ENCODE data around the gene ZG16.

ZG16 gene

GRCh38 chr16:29807426-29808218 is 29.6 kb downstream of the ZG16 start:
- DNase-seq, result peak in 55 of 56 donors; percentile 42 to 95 (median 82)

GRCh38 chr16:29808219-29808900 is 30.3 kb downstream of the ZG16 start:
- DNase-seq, result peak in 1 of 56 donors; percentile 14

DNA sequence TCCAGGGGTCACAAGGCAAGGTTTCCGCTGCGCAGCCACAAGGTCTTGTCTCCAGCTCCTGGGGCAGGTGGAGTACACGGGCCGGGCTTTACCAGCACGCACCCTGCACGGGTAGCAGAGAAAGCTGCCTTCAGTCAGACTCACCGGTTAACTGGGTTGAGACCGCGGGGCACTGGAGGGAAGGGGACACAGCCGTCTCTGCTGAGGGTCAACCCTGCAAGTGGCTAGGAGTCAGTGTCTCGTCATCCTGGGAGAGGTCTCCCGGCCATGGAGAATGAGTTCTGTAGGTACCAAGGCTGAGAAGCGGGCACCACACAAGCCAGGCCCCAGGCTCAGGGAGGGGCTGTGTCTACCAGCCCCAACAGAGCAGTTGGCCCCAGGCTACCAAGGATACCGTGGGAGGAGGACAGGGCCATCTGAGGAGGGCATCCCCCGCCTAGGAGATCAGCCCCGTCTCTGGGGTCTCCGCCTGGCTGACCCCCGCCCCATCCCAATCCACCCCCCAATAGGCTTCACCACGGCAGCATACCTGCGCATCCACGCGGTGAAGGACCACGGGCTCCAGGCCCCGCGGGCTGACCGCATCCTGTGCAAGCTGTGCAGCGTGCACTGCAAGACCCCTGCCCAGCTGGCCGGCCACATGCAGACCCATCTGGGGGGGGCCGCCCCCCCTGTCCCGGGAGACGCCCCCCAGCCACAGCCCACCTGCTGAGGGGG is 31.1 kb downstream of the ZG16 start:
- no peak for DNase-seq

DNA sequence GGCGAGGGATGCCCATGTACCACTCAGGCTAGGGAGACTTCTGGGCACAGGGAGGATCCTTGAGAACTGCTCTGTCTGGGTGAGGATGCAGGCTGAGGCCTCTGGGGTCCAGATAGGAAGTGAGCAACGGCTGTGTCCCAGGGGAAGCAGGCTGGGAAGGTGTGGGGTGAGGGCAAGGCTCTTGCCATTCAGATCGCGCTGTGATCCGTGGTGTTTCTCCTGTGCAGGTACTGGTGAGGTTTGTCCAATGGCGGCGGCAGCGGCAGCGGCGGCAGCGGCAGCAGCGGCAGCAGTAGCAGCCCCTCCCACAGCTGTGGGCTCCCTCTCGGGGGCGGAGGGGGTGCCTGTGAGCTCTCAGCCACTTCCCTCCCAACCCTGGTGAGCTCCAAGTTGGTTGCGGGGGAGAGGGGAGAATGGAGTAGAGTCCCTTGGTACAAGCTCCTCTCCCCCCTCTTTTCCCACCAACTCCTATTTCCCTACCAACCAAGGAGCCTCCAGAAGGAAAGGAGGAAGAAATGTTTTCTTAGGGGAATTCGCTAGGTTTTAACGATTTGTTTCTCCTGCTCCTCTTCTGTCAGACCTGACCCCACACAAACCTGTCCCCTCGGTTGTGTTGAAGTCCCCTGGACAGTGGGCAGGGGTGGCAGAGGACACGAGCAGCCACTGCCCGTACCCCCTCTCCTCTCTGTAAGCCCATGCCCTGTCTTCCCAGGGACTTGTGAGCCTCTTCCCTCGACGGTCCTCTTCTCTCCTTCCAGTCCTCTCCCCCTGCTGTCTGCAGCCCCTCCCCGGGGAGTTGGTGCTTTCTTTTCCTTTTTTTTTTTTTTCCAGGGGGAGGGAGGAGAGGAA is 32.0 kb downstream of the ZG16 start:
- DNase-seq, result peak in 19 of 56 donors; percentile 4 to 52 (median 22)

- DNase-seq, result no peak
These were observed 32.7 kb downstream of the ZG16 start for GRCh38 chr16:29810699-29811169.

DNA sequence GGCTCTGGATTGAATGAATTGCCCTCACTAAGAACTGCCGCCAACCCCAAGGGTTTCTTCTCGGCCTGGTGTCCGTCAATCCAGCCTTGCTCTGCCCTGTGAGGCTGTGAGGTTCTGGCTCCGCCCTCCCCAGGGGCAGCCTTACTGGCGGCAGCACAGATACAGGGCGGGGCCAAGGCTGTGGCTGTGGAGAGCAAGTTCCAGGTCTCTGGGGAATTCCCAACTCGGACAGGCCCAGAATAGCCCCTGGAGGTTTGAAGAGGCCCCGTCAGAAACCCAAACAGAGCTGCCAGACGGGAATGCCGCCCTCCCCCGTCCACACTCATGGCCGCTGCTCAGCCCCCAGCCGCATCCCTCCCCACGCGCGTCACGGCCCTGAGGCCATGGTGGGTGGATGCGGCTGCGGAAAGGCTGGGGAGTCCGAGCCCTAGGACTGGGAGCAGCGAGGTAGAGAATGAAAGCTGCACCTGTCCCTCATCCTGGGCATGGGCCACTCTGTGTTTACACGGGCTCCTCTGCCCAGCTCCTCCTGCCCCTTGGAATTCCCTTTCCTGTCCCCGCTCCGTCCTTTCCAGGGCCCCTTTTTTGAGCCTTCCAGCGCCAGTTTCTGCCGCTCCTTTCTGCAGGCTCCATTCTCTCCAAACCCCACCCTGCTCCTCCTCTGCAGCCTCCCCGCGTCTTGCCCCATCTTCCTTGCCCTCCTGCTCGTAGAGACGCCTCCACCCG is 33.3 kb downstream of the ZG16 start:
- peak; percentile 49 to 98 (median 87) for DNase-seq

GRCh38 chr16:29811896-29812665 is 34.0 kb downstream of the ZG16 start, which contains the start of gene PRRT2:
TSS of gene PRRT2 (plus strand) at chr16:29812193. CDS start at chr16:29813055, 862 bp downstream.
- peak in 49 of 56 donors; percentile 39 to 85 (median 67) for DNase-seq

DNA sequence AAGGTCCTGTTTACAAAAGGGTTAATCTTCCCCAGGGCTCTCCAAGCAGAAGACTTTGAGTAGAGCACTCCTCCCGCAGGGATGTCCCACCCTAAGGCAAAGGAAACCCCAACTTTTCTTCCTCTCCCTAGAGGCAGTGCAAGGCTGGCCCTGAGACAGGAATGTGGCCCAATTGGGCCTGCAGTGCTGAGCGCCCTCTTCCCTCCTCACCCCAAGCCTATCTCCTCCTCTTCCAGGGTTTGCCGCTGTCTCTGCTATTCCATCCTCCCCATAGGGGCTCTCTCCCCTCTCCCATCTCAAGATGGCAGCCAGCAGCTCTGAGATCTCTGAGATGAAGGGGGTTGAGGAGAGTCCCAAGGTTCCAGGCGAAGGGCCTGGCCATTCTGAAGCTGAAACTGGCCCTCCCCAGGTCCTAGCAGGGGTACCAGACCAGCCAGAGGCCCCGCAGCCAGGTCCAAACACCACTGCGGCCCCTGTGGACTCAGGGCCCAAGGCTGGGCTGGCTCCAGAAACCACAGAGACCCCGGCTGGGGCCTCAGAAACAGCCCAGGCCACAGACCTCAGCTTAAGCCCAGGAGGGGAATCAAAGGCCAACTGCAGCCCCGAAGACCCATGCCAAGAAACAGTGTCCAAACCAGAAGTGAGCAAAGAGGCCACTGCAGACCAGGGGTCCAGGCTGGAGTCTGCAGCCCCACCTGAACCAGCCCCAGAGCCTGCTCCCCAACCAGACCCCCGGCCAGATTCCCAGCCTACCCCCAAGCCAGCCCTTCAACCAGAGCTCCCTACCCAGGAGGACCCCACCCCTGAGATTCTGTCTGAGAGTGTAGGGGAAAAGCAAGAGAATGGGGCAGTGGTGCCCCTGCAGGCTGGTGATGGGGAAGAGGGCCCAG is 34.9 kb downstream of the ZG16 start:
- peak in 5 of 56 donors; percentile 14 to 47 (median 26) for DNase-seq

- DNase-seq, result peak in 1 of 56 donors; percentile 2
These were observed 35.8 kb downstream of the ZG16 start for GRCh38 chr16:29813644-29814562.

GRCh38 chr16:29814592-29814991 is 36.5 kb downstream of the ZG16 start:
- peak in 1 of 56 donors; percentile 26 for DNase-seq

GRCh38 chr16:29815032-29815721 is 37.1 kb downstream of the ZG16 start:
- peak in 12 of 56 donors; percentile 16 to 69 (median 44) for DNase-seq

DNA sequence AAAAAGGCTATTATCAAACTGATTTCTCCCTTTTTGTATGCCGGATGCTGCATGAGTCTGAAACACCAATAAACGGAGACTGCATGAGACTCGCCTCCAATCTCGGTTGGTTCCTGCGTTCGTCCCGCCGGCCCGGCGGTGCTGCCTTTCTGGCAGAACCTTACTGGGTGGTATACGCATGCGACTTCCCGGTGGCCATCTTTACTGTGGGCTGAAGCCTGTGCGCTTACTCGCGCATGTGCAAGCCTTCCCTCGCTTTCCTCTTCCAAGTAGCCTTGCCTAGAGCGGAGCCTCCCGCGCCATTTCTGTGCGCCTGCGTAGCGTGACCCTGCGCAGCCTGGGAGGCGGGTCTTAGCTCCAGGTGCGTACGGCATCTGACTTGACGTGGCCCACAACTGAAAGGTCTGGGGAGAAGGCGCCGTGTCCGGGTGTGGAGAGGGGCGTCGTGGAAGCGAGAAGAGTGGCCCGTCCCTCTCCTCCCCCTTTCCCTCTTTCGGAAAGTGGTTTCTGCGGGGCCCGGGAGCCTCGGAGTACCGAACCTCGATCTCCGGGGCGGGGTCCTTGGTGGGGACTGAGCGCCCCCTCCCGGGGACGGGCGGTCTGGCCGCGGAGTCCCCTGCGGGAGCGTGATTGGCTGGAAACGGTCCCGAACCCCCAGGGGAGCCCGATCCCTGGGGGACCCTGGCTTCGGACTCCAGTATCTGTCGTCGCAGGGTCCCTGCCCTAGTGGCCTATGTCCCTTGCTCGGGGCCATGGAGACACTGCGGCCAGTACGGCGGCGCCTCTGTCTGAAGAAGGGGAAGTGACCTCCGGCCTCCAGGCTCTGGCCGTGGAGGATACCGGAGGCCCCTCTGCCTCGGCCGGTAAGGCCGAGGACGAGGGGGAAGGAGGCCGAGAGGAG is 38.0 kb downstream of the ZG16 start, which contains the start of gene PAGR1:
PAGR1 (plus strand) TSS at position 360 of the 901 bp plus-strand sequence; CDS start at position 734, 374 bp downstream.
- DNase-seq, result peak; percentile 86 to 99 (median 97)

- peak in 29 of 56 donors; percentile 15 to 76 (median 53) for DNase-seq
These were observed 38.8 kb downstream of the ZG16 start for GRCh38 chr16:29816694-29817441.

DNA sequence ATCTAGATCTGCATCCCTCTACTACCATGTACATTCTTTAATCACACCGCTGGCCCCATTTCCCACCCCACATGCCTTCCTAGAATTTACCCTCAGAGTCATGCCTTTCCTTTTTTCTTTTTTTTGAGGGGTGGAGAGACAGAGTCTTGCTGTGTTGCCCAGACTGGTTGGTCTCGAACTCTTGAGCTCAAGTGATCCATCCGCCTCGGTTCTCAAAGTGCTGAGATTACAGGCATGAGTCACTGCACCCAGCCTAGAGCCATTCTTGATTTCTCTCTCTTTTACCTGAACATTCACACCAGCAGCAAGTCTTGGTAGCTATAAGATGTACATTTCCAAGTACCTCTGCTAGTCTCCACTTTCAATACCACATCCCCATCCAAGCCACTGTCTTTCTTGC is 40.0 kb downstream of the ZG16 start:
- no peak for DNase-seq

All from nucleus accumbens (tissue), 56 donors.